Stimulated activated CD8-positive, alpha-beta memory T cell treated with anti-CD3 and anti-CD28 coated beads, Interleukin-4, amount 100 ng/mL, for 24 hours (primary cell): Measurements from ENCODE around the gene ZNF791.
A peak's percentile ranks its signal among the peaks of the same experiment; 100 is the strongest.
"Not testable (repeated sequence)": the region's sequence is repeated elsewhere in the genome, so short reads cannot be mapped to it uniquely, and the experiment has no call there.

Experiments
- DNase-seq: peaks from one replicate; pipeline ENCODE4 v3.0.0-alpha.2; 2020; ENCODE audit warnings: low read depth

ZNF791 gene

GRCh38 chr19:12610540-12611360, at the start of gene ZNF791, which contains the start of gene ZNF490:
Gene ZNF791 (plus strand): TSS chr19:12610920. CDS start chr19:12611080, 160 bp downstream.
Gene ZNF490 (minus strand): TSS chr19:12610813. CDS start chr19:12610680, 133 bp downstream.
- DNase-seq: peak; percentile 95

GRCh38 chr19:12564016-12564664, 46.6 kb upstream of the ZNF791 start:
- DNase-seq: peak; percentile 87

GRCh38 chr19:12566380-12566779, 44.3 kb upstream of the ZNF791 start:
- not testable (repeated sequence) for DNase-seq

- DNase-seq: no peak
Observed at GRCh38 chr19:12567951-12568350, 42.8 kb upstream of the ZNF791 start.

- DNase-seq: no peak
Observed at GRCh38 chr19:12574036-12574435, 36.7 kb upstream of the ZNF791 start.

GRCh38 chr19:12578641-12579040, 32.1 kb upstream of the ZNF791 start:
- DNase-seq: no peak

- no peak for DNase-seq
Observed at GRCh38 chr19:12580180-12580694, 30.5 kb upstream of the ZNF791 start.

- no peak for DNase-seq
Observed at GRCh38 chr19:12581100-12581499, 29.6 kb upstream of the ZNF791 start.

GRCh38 chr19:12596485-12596884, 14.2 kb upstream of the ZNF791 start:
- DNase-seq: no peak

GRCh38 chr19:12596927-12597548, 13.7 kb upstream of the ZNF791 start:
- no peak for DNase-seq

GRCh38 chr19:12597594-12597993, 13.1 kb upstream of the ZNF791 start:
- DNase-seq: no peak

GRCh38 chr19:12603714-12604113, 7.0 kb upstream of the ZNF791 start:
- no peak for DNase-seq

- DNase-seq: no peak
Observed at GRCh38 chr19:12606796-12607195, 3.9 kb upstream of the ZNF791 start.

- DNase-seq: no peak
Observed at GRCh38 chr19:12607631-12608030, 3.1 kb upstream of the ZNF791 start.

GRCh38 chr19:12611361-12611699, 610 bp downstream of the ZNF791 start:
- DNase-seq: no peak

GRCh38 chr19:12617646-12618045, 6.9 kb downstream of the ZNF791 start:
- no peak for DNase-seq

- DNase-seq: not testable (repeated sequence)
Observed at GRCh38 chr19:12621253-12622024, 10.7 kb downstream of the ZNF791 start.

- DNase-seq: no peak
Observed at GRCh38 chr19:12623361-12624031, 12.8 kb downstream of the ZNF791 start.

GRCh38 chr19:12626958-12627357, 16.2 kb downstream of the ZNF791 start:
- no peak for DNase-seq

GRCh38 chr19:12628040-12629022, 17.6 kb downstream of the ZNF791 start:
- DNase-seq: no peak
